LNCAP (cell line): ENCODE results near the gene RNF41.

Experiments
- TF ChIP-seq, protein P1 (sequence below): fragments of 450-650 bp; IDR thresholded peaks from 2 replicates; pipeline ENCODE4 v1.5.1; 2017; ENCODE audit warnings: mild to moderate bottlenecking

Gene RNF41

DNA sequence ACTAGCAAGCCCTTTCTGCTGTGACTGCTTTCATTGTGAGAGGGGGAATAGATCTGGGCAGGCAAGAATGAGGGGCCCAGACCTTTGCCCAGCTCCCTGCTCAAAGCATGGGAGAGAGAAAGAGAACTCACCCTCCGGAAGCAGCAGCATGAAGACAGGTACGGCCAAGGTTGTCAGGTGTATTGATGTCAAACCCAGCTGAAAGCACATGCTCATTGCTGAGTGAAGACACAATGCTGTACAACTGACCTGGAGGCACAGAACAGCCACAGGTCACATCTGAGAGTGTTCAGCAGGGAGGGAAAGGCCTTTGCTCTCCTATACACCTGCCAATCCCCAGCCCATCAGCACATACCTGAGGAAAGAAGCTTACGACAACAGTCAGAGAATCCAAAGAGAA, 30.9 kb upstream of the RNF41 start:
- TF ChIP-seq, protein P1, sequence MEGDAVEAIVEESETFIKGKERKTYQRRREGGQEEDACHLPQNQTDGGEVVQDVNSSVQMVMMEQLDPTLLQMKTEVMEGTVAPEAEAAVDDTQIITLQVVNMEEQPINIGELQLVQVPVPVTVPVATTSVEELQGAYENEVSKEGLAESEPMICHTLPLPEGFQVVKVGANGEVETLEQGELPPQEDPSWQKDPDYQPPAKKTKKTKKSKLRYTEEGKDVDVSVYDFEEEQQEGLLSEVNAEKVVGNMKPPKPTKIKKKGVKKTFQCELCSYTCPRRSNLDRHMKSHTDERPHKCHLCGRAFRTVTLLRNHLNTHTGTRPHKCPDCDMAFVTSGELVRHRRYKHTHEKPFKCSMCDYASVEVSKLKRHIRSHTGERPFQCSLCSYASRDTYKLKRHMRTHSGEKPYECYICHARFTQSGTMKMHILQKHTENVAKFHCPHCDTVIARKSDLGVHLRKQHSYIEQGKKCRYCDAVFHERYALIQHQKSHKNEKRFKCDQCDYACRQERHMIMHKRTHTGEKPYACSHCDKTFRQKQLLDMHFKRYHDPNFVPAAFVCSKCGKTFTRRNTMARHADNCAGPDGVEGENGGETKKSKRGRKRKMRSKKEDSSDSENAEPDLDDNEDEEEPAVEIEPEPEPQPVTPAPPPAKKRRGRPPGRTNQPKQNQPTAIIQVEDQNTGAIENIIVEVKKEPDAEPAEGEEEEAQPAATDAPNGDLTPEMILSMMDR = no peak

DNA sequence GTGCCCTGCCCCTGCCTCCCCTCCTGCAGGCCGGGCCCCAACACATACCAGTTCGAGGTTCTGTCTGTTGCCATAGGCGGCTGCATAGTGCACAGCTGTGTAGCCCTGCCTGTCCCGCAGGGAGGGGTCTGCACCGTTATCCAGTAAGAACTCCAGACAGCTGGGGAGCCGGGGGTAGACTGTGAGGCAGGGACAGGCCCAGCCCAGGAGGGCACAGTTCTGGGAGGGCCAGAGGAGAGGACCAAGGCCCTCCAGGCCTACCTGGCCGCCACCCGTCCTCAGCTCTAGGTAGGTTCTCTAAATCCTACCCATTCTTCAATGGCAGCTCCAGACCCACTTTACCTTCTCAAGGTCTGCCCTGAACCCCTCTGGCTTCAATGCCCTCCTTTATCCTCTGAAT, 27.0 kb upstream of the RNF41 start:
- TF ChIP-seq, protein P1 = no peak

DNA sequence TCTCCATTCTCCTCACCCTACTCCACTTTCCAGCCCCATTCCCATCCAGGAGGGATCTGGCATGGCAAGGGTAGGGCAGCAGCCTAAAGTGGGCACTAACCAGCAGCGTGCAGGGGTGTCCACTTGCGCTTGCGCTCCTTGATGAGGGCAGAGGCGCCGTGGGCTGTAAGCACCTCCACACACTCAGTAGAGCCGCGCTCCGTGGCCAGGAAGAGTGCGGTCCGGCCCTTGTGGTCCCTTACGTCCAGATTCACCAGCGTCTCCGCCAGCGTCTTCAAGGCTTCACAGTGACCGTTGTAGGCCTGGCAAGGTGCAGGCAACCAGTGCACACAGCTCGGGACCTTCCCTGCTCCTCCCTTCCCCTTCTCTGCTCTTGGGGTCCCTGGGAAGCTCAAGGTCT, 26.2 kb upstream of the RNF41 start:
- TF ChIP-seq, protein P1 = no peak

DNA sequence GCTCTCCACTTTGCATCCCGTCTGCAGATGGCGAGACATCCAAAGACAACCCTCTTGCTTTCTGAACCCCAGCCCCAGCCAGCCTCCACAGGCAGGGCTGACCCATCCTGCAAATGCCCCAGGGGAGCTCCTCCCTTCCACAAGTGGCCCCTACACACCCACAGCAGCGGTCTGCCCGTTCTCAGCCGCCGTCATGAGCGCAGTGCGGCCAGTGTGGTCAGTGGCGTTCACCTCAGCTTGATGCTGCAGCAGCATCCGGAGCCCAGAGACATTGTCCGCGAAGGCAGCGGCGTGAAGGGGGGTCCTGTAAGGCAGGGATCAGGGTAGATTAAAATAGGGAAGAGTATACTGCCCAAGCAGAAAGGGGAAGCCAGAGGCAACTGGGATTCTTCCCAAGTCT, 22.8 kb upstream of the RNF41 start:
- TF ChIP-seq, protein P1 = no peak

DNA sequence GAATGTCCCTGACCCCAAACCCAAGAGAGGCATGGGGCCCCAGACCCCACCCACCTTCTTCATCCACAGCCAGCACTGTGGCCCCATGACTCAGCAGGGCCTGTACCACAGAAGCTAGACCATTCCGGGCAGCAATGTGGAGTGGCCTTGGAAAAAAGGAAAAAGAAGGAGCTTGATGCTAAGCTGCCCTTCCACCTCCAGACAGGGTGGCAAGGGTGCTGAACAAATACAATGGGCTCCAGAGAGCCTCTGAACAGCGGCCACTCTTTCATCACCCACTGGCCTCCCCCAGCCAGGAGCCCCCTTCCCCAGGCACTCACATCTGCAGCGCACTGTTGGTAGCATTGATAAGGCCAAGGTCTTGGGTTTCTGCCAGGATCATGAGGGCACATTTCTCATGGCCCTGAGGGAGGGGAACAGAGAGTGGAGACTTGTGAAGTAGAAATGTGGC, 22.0 kb upstream of the RNF41 start:
- TF ChIP-seq, protein P1 = no peak

DNA sequence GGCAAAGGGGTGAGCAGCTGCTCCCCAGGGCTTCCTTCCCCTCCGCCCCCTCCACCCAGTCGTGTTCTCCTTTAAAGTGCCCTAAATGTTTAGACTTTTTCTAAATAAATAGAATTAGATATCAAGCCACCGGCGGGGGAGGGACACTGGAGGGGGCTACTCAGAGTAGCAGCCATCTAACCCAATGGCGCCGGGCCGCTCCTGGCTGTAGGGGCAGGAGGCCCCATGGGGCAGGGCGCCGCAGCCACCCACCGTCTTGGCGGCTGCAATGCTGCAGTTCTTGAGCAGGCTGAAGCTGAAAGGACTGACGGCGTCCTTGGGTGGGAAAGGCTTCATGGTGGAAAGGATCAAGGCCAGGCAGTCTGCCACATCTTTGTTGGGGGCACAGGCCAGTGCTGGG, 21.3 kb upstream of the RNF41 start:
- TF ChIP-seq, protein P1 = no peak

DNA sequence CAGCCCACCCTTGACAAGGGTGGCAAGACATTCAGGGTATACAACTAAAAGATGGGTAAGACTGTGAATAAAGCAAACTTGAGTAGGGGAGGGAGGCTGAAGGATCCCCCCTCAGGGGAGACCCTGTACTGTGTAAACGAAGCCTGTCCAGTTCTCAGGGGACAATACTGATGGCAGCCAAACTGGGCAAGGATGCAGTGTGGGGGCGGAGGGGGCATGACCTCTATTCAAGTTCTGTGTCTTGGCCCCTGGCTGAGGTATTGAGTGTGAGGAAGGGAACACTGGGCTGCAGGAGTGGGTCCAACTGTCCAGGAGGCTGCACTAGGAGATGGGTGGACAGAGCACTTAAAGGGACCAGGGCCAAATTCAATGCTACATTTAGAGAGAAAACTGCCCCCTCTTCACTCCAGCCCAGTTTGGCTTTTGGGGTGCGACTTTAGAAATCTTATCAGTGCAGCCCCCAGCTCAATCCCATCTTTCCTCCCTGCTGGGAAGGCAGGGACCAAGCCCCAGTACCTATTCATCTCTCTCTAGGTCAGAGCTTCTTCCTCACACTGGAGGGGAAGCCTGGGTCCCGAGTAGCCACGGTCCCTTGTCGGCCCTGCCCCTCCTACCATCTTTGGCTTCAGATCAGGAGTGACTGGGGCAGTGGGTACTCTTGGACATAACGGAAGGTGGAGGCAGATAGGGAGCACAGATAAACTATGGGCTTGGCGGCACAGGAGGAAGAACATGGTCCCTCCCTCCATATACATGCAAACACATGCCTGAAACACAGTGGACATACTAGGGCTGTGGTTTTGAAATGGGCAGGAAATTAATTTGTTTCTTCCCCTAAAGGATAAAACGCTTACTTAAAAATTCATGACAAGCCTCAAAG, 19.9 kb upstream of the RNF41 start:
- TF ChIP-seq, protein P1 = no peak
